Esophagus muscularis mucosa (tissue), 4 donors: ENCODE data around the gene GRID2IP. TPM values are rescaled to one million over a fixed set of nuclear protein-coding genes. Genes with fewer than 3 reads are reported as not detected.

Experiments
- DNase-seq: peaks from one replicate; pipeline ENCODE4 v3.0.0-alpha.2; 2017; ENCODE audit errors: extremely low spot score
- H3K27ac ChIP-seq, 4 donors: fragments of 200-600 bp; sonication (generic); replicated peaks in 1 of 4; 1 replicate in 3 of 4; 2 replicates in 1 of 4; pipeline ENCODE4 v1.5.1; 2016 to 2019; ENCODE audit warnings: mild to moderate bottlenecking in 1 of 4
- H3K27me3 ChIP-seq, 4 donors: fragments of 200-600 bp; sonication (generic); one replicate each; pipeline versions ENCODE4 v1.5.1 to v1.6.0; 2016 to 2019
- H3K36me3 ChIP-seq, 4 donors: fragments of 200-600 bp; sonication (generic); one replicate each; pipeline ENCODE4 v1.5.1; 2016 to 2019
- H3K4me1 ChIP-seq, 4 donors: fragments of 200-600 bp; sonication (generic); one replicate each; pipeline ENCODE4 v1.5.1; 2016 to 2019
- H3K4me3 ChIP-seq, 4 donors: fragments of 200-600 bp; sonication (generic); 1 replicate in 2 of 4; 2 replicates in 2 of 4; pipeline ENCODE4 v1.5.1; 2016 to 2019; ENCODE audit warnings: mild to moderate bottlenecking in 4 of 4, moderate library complexity in 1 of 4
- H3K9me3 ChIP-seq, 4 donors: fragments of 200-600 bp; sonication (generic); 1 replicate in 3 of 4; 2 replicates in 1 of 4; pipeline ENCODE4 v1.5.1; 2016 to 2019
- CTCF ChIP-seq, 3 experiments: fragments of 200-600 bp in 2 of 3; fragments of 450-650 bp in 1 of 3; sonication (generic) in 2 of 3; IDR thresholded peaks; one replicate each; pipeline ENCODE4 v1.5.1; 2017 to 2019; ENCODE audit warnings: antibody characterized with exemption in 3 of 3, mild to moderate bottlenecking in 2 of 3, moderate library complexity in 1 of 3
- EP300 ChIP-seq: sonication (generic); formaldehyde crosslinking; IDR thresholded peaks from one replicate; pipeline ENCODE4 v1.6.1; 2017; ENCODE audit warnings: antibody characterized with exemption
- POLR2A ChIP-seq: fragments of 450-650 bp; IDR thresholded peaks from one replicate; pipeline ENCODE4 v1.6.1; 2017; ENCODE audit warnings: antibody characterized with exemption, moderate library complexity, mild to moderate bottlenecking, low read depth
- POLR2AphosphoS5 ChIP-seq, 2 donors: sonication (generic); formaldehyde crosslinking; IDR thresholded peaks; one replicate each; pipeline ENCODE4 v1.6.1; 2017; ENCODE audit warnings: antibody characterized with exemption in 2 of 2
- WGBS: methylation state at CpG from one replicate; pipeline ENCODE4 v1.1.5; 2018; 5-methylcytosine and 5-hydroxymethylcytosine counted together
- intact Hi-C: fragments of 100-400 bp; cut with DNase I; formaldehyde crosslinking; loops from one replicate; pipeline ENCODE4 v1.15.1; 2023
- total RNA-seq, 4 donors: library from RNA; depleted of rRNA; stranded (reverse); fragments of >200 nt; gene quantifications; one replicate each; pipeline versions ENCODE4 v1.1.0 to v1.2.1, GENCODE V29; 2016

GRID2IP gene
- total RNA-seq, 4 donors from 2014 or later = not detected

- WGBS = 100% methylated on average over 1 of the region's 1 CpG
- intact Hi-C loops = no loop called here
- no peaks in the 10 kb centered on the region for H3K9me3 ChIP-seq
- TF ChIP-seq POLR2A (no peak), POLR2AphosphoS5 (IDR thresholded peaks at IDR 0.05) (no peak)
- peaks cover 0 to 9% (median 0%) of the 10 kb centered on the region in 4 donors for H3K27me3 ChIP-seq
- no peak for DNase-seq
- no peak overlapping the region for H3K27ac ChIP-seq
- no peaks in the 10 kb centered on the region for H3K4me1 ChIP-seq
- H3K4me3 ChIP-seq = no peak overlapping the region
- H3K36me3 ChIP-seq = no peaks in the 10 kb centered on the region
These were observed 10.8 kb upstream of the GRID2IP start for GRCh38 chr7:6562106-6562505.

GRCh38 chr7:6559896-6560295 lies 8.6 kb upstream of the GRID2IP start:
- DNase-seq = no peak
- WGBS = 34% methylated on average over 3 of the region's 3 CpGs
- Histone ChIP-seq H3K9me3 (no peaks in the 10 kb centered on the region), H3K4me3 (no peak overlapping the region), H3K27ac (no peak overlapping the region), H3K36me3 (no peaks in the 10 kb centered on the region), H3K4me1 (no peaks in the 10 kb centered on the region), H3K27me3 (peaks cover 0 to 9% (median 0%) of the 10 kb centered on the region in 4 donors)
- intact Hi-C loops = no loop called here
- TF ChIP-seq CTCF (IDR thresholded peaks at IDR 0.05) (no peak), EP300 (no peak), POLR2AphosphoS5 (IDR thresholded peaks at IDR 0.05) (no peak), POLR2A (no peak)

GRCh38 chr7:6558837-6559236 lies 7.6 kb upstream of the GRID2IP start:
- Histone ChIP-seq H3K36me3 (no peaks in the 10 kb centered on the region), H3K27ac (no peak overlapping the region), H3K9me3 (no peaks in the 10 kb centered on the region), H3K4me1 (no peaks in the 10 kb centered on the region), H3K4me3 (no peak overlapping the region), H3K27me3 (peaks cover 0 to 9% (median 0%) of the 10 kb centered on the region in 4 donors)
- no peak for DNase-seq
- WGBS = 62% methylated on average over 6 of the region's 6 CpGs
- peak in 1 of 3 experiments; percentile 13 for TF ChIP-seq CTCF (IDR thresholded peaks at IDR 0.05)
- TF ChIP-seq EP300 = no peak
- intact Hi-C loops = no loop called here

- Histone ChIP-seq H3K4me1 (no peaks in the 10 kb centered on the region), H3K4me3 (no peak overlapping the region), H3K27me3 (peaks cover 0 to 11% (median 0%) of the 10 kb centered on the region in 4 donors), H3K9me3 (no peaks in the 10 kb centered on the region), H3K36me3 (no peaks in the 10 kb centered on the region), H3K27ac (no peak overlapping the region)
- intact Hi-C loops = no loop called here
- TF ChIP-seq EP300 = no peak
- TF ChIP-seq CTCF (IDR thresholded peaks at IDR 0.05) = no peak
- no peak for TF ChIP-seq POLR2A
- TF ChIP-seq POLR2AphosphoS5 (IDR thresholded peaks at IDR 0.05) = no peak
- WGBS = no CpG with 5 or more reads among the region's 6 CpGs
- no peak for DNase-seq
These were observed 4.9 kb upstream of the GRID2IP start for GRCh38 chr7:6556196-6556595.

GRCh38 chr7:6554848-6555247 lies 3.6 kb upstream of the GRID2IP start:
- Histone ChIP-seq H3K36me3 (no peaks in the 10 kb centered on the region), H3K9me3 (no peaks in the 10 kb centered on the region), H3K27ac (no peak overlapping the region), H3K4me1 (no peaks in the 10 kb centered on the region), H3K4me3 (no peak overlapping the region), H3K27me3 (peaks cover 0 to 11% (median 0%) of the 10 kb centered on the region in 4 donors)
- DNase-seq = no peak
- WGBS = 73% methylated on average over 7 of the region's 7 CpGs
- TF ChIP-seq POLR2AphosphoS5 (IDR thresholded peaks at IDR 0.05) = no peak
- no peak for TF ChIP-seq EP300
- no peak for TF ChIP-seq POLR2A
- no peak for TF ChIP-seq CTCF (IDR thresholded peaks at IDR 0.05)
- intact Hi-C loops = no loop called here
